Gastrocnemius medialis (tissue), 4 donors: ENCODE measurements around the gene UBE2V1.

Source experiments
- POLR2A ChIP-seq, 2 donors: fragments of 450-650 bp; IDR thresholded peaks; one replicate each; pipeline ENCODE4 v1.6.1; 2017; ENCODE audit warnings: antibody characterized with exemption in 2 of 2, mild to moderate bottlenecking in 2 of 2, moderate library complexity in 2 of 2
- TF ChIP-seq, protein P1 (sequence below), 5 experiments: fragments of 450-650 bp in 3 of 5; fragments of 200-600 bp in 2 of 5; sonication (generic) in 2 of 5; IDR thresholded peaks in 4 of 5; conservative IDR thresholded peaks in 1 of 5; 1 replicate in 4 of 5; 2 replicates in 1 of 5; pipeline ENCODE4 v1.5.1; 2016 to 2019; ENCODE audit warnings: antibody characterized with exemption in 5 of 5, mild to moderate bottlenecking in 3 of 5, moderate library complexity in 3 of 5

DNA sequence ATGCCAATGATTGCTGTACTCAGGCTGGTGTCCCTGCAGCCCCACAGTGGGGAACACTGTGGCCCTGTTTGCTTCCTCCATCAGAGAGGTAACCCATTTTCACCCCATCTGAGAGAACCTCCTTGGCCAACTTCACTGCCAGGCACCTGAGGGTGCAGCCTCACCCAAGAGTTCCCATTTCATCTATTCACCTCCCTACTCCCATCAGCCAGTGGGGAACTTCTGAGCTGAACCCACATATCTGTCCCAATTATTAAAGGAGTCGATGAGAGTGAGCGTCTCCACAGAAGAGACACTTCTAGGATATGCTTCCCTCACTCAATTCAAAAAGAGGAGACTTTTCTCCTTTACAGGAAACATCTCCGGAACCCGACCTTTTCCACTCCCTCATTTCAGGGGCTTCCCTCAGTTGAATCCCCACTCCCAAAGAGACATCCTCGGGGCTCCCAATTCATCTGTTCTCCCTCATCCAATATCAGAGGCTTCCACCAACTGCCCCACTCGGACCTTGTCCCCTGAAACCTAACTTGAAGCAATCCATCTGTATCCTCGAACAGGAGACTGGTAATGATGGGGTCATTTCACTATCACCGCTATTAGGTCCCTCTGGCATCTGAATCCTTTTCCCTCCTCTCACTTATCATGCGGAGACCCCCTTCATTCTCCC, 988 bp downstream of the UBE2V1 start:
- no peak for TF ChIP-seq POLR2A (IDR thresholded peaks at IDR 0.05)
- TF ChIP-seq, protein P1, sequence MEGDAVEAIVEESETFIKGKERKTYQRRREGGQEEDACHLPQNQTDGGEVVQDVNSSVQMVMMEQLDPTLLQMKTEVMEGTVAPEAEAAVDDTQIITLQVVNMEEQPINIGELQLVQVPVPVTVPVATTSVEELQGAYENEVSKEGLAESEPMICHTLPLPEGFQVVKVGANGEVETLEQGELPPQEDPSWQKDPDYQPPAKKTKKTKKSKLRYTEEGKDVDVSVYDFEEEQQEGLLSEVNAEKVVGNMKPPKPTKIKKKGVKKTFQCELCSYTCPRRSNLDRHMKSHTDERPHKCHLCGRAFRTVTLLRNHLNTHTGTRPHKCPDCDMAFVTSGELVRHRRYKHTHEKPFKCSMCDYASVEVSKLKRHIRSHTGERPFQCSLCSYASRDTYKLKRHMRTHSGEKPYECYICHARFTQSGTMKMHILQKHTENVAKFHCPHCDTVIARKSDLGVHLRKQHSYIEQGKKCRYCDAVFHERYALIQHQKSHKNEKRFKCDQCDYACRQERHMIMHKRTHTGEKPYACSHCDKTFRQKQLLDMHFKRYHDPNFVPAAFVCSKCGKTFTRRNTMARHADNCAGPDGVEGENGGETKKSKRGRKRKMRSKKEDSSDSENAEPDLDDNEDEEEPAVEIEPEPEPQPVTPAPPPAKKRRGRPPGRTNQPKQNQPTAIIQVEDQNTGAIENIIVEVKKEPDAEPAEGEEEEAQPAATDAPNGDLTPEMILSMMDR (IDR thresholded peaks at IDR 0.05 in 4 of 5, conservative IDR thresholded peaks at IDR 0.05 in 1 of 5): no peak
